ENCODE data around the gene TANC1.

The TANC1 gene

DNA sequence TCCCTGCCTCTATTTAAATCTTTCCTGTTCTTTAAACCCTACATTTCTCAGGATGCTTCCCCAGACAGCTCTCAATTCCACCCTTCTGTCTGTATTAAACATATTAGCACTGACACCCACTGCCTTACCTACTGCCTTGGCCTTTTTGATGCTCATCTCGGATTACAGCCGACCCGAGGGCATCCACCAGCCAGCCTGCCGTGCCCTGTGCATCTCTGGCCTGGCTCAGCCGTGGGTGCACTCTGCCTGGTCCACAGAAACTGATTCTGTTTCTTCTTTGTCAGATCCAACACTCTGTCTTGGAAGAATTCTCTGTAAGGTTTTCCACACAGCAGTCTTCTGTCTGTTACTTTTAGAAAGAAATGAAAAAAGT, 27.2 kb downstream of the TANC1 start:
- DNase-seq, result no peak

- no peak for DNase-seq
Observed at GRCh38 chr2:158996378-158996993, 28.0 kb downstream of the TANC1 start.

GRCh38 chr2:158997037-158997790, 28.8 kb downstream of the TANC1 start:
- no peak for DNase-seq

DNA sequence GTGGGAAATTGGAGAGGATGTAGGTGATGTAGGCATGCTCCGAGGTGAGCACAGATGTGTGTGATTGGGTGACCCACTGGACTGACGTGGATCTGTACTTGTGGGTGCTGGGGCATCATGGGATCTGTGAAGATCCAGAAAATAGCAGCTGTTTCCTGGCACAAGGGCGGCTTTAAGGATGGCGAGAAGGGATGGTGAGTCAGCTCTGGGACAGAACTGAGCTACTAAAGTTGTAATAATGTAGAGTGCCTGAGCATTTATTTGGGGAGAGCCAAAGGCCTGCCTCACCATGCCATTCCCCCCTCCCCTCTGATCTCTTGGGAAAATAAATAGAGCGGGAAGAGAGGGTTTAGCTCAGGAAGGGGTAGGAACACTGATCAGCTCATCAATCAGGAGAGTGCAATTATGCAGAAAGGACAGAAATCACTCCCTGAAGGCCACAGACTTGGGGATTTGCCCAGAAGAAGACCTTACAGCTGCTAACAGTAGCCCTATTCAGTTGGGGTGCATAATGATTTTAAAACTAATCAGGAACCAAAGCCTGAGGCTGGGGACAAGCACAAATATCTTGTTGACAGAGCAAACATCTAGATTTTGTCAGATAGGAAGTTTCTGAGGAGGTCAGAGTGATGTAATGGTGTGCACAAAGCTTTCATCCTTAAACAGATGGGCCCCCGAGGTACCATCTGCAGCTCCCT, 30.3 kb downstream of the TANC1 start:
- DNase-seq, result no peak

- no peak for DNase-seq
Observed at GRCh38 chr2:158999458-158999857, 31.0 kb downstream of the TANC1 start.

- no peak for DNase-seq
Observed at GRCh38 chr2:159000072-159000471, 31.6 kb downstream of the TANC1 start.

DNA sequence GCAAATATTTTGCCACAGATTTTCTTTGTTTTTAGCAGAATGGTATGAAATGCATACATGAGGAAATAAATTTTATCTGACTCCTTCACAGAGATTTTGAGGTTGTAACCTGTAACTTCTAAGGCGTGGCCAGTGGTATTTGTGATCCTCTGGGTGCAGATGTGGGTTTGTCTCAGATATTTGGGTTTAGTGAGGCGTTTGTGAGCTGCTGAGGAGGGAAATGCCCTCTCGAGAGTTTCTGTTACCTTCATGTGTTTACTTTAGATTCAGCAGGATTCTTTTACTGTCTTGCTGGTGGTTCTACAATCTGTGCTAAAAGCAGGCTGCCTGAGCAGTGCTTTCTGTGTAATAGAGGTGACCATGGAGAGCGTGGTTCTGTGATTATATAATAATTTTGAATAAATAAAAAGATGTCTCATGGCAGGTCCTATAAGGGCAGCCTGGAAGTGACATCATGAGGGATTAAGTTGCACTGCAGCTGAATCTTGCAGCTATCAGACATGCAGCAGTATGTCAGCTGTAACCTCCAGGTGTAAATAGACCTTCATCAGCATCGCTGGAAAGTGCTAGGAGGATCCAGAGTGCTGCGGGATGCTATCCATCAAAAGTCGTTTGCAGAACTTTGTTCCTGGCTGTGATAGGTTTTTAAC, 34.1 kb downstream of the TANC1 start:
- no peak for DNase-seq

DNA sequence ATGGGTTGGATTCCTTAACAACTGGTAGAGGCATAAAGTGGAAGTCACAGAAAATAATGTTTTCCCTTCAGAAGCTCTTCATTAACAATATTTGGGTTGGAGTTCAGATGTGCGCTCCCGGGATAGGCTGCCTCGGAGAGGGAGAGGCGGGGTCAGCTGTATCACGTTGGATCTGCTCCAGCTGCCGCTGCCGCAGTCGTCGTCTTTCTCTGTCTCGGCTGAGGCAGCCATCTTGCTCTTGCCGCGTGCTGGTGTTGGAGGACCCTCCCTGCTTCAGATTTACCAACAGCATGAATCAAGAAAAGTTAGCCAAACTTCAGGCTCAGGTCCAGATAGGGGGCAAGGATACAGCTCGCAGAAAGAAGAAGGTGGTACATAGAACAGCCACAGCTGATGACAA, 35.1 kb downstream of the TANC1 start:
- DNase-seq, result no peak

DNA sequence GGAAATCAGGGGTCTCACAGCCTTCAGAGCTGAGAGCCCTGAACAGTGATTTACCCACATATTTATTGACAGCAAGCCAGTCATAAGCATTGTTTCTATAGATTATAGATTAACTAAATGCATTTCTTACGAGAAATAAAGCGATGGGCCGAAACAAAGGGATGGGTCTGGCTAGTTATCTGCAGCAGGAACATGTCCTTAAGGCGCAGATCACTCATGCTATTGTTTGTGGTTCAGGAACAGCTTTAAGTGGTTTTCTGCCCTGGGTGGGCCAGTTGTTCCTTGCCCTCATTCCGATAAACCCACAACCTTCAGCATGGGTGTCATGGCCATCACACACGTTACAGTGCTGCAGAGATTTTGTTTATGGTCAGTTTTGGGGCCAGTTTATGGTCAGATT, 36.4 kb downstream of the TANC1 start:
- DNase-seq, result no peak

GRCh38 chr2:159009940-159010339, 41.5 kb downstream of the TANC1 start:
- no peak for DNase-seq

- DNase-seq, result no peak
Observed at GRCh38 chr2:159010340-159010739, 41.9 kb downstream of the TANC1 start.

DNA sequence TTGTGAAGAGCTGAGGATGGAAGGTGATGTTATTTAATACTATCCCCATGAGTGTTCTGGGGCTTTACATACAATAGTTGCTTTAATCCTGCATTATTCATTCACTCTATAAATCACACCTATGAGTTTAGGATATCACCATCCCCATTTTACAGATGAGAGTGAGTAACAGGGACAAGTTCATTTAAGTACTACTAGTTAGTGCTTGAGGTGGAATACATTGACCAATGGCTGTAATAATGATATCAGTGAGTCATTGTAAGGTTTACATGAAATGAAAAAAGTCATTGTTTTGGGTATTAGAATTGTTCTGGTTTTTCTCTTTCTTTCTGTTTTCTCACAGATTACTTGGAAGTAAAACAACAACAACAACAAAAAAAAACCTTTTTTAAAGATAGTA, 42.5 kb downstream of the TANC1 start:
- DNase-seq, result no peak

DNA sequence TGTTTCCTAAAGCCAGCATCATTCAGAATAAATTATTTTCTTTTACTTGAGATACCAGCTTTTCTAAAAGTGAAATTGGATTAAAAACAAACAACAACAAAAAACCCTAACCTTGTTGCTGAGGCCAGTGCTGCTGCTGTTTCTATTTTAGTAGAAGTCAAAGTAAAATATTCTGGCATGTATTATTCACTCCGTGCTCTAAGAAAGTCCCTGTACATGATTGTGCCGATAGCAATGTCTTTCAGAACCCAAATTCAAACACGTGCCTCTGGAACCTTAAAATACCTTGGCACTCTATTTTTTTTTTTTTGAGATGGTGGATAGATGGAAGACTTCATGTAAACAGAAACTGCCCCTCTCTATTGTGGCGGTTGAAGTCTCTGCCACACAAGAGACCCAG, 43.7 kb downstream of the TANC1 start:
- DNase-seq, result no peak

DNA sequence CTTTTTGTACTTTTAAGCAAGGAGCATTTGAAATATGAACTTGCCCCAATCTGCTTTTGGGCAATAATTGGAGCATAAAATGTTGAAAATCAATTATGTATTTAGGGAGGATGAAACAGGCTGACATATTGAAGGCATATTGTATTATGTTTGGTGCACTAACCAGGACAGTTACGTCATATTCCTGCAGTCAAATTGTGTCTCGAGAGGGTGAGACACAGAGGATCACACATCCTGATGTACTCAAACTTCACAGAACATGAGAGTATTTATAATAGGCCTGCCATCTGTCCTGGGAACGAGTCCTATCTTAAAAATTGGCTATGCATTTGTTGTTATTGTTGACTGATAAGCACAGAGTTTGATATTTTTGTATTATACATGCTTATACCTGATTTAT, 44.7 kb downstream of the TANC1 start:
- DNase-seq, result no peak

- no peak for DNase-seq
Observed at GRCh38 chr2:159015174-159015573, 46.7 kb downstream of the TANC1 start.

DNA sequence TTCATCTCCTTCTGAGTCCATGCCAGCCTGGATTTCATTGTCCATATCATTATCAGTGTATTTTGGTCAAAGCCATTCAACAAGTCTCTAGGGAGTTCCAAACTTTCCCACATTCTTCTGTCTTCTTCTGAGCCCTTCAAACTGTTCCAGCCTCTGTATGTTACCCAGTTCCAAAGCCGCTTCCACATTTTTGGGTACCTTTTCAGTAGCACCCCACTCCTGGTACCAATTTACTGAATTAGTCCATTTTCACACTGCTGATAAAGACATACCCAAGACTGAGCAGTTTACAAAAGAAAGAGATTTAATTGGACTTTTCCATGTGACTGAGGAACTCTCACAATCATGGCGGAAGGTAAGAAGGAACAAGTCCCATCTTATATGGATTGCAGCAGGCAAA, 47.4 kb downstream of the TANC1 start:
- no peak for DNase-seq

DNA sequence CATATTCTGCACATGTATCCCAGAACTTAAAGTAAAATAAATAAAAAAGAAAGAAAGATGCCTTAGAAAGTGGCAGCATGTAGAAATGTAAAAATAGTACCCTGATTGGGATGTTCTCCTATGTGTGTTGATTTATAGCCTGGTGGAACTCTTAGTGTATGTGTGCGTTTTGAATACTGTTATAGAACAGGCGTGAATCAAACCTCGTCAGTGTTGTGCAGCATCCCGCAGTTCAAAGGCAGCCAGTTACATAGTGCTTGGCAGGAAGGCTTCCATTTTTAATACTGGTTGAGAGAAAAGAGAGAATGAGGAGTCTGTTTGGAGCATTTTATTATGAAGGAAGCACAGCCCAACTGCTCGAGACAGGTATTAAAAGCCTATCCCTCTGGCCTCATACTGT, 49.4 kb downstream of the TANC1 start:
- DNase-seq, result no peak

DNA sequence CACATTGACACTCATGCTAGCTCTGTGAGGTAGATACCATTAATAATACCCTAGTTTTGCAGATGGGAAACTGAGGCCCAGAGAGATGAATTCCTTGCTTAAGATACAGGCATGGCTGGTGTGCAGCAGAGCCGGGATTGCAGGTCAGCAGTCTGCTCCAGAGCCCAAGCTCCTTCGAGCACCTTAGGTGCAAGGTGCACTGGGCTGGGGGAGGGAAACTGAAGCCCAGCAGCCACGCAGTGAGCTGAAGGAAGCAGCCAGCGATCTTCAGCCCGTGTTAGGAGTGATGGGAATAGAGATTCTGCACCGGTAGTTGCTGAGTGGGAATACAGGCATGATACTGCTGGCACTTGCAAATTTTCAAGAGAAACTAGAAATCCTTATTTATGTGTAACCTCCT, 50.6 kb downstream of the TANC1 start:
- no peak for DNase-seq

GRCh38 chr2:159022019-159022418, 53.6 kb downstream of the TANC1 start:
- no peak for DNase-seq

- DNase-seq, result no peak
Observed at GRCh38 chr2:159026170-159026569, 57.7 kb downstream of the TANC1 start.

DNA sequence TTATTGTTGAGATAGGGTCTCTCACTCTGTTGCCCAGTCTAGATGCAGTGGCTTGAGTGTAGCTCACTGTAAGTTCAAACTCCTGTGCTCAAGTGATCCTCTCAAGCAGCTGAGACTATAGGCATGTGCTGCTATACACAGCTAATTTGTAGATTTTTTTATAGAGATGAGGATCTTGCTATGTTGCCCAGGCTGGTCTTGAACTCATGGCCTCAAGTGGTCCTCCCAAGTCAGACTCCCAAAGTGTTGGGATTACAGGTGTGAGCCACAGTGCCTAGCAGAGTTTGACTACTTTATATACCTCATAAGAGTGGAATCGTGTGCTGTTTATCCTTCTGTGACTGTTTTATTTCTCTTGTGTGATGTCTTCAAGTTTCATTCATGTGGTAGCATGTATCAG, 60.3 kb downstream of the TANC1 start:
- DNase-seq, result no peak

GRCh38 chr2:159029936-159030335, 61.5 kb downstream of the TANC1 start:
- no peak for DNase-seq

GRCh38 chr2:159030674-159031380, 62.4 kb downstream of the TANC1 start:
- no peak for DNase-seq
